C4-2B (cell line): ENCODE measurements around the gene PKHD1.

Experiments
- CTCF ChIP-seq: fragments of 450-650 bp; conservative IDR thresholded peaks from 2 replicates; pipeline ENCODE4 v1.5.1; 2017; ENCODE audit warnings: mild to moderate bottlenecking
- ZFX ChIP-seq: fragments of 450-650 bp; IDR thresholded peaks from 2 replicates; pipeline ENCODE4 v1.6.1; 2017

- TF ChIP-seq CTCF (no peak), ZFX (no peak)
Measured at GRCh38 chr6:51568771-51569170, 518.6 kb downstream of the PKHD1 start.
